Calu3 (cell line): Measurements from ENCODE around the gene BMPR1B. TPM values are rescaled to one million over a fixed set of nuclear protein-coding genes. Genes with fewer than 3 reads are reported as not detected.

Source experiments
- Bru-seq: library from RNA; stranded (reverse); fragments of 400-500 nt; gene quantifications from one replicate; lab custom pipeline; 2021; lab: Mats Ljungman, UMichigan
- BruChase-seq, 2 experiments: library from RNA; stranded (reverse); fragments of 400-500 nt; gene quantifications; one replicate each; lab custom pipeline; 2021; lab: Mats Ljungman, UMichigan
- BruUV-seq: library from RNA; stranded (reverse); fragments of 400-500 nt; replicated peaks from 2 replicates; lab custom pipeline; 2021; lab: Mats Ljungman, UMichigan
- CTCF ChIA-PET: fragments of 300-600 bp; sonication (Branson Sonifier 250); formaldehyde crosslinking; loops from one replicate; lab custom pipeline; 2022; ENCODE audit warnings: antibody characterized with exemption; lab: Charles Lee
- DNase-seq: peaks from one replicate; pipeline ENCODE4 v3.0.0; 2022
- H3K27ac Mint-ChIP-seq: one replicate; pipeline ENCODE4 v1.8.0; 2022; ENCODE audit warnings: mixed read lengths; ENCODE audit not compliant: unreplicated experiment
- H3K27me3 Mint-ChIP-seq: one replicate; pipeline ENCODE4 v1.8.0; 2022; ENCODE audit warnings: mixed read lengths; ENCODE audit not compliant: unreplicated experiment
- H3K36me3 Mint-ChIP-seq: one replicate; pipeline ENCODE4 v1.8.0; 2022; ENCODE audit warnings: mild to moderate bottlenecking, moderate library complexity, mixed read lengths; ENCODE audit not compliant: insufficient read depth, unreplicated experiment
- H3K4me1 Mint-ChIP-seq: one replicate; pipeline ENCODE4 v1.8.0; 2022; ENCODE audit warnings: mild to moderate bottlenecking, low read depth, mixed read lengths; ENCODE audit not compliant: unreplicated experiment
- H3K4me3 Mint-ChIP-seq: one replicate; pipeline ENCODE4 v1.8.0; 2022; ENCODE audit warnings: mild to moderate bottlenecking, low read depth, moderate library complexity, mixed read lengths; ENCODE audit not compliant: unreplicated experiment
- H3K9me3 Mint-ChIP-seq: one replicate; pipeline ENCODE4 v1.8.0; 2022; ENCODE audit warnings: low read depth, mixed read lengths; ENCODE audit not compliant: unreplicated experiment
- CTCF ChIP-seq: fragments of 200-600 bp; IDR thresholded peaks from one replicate; pipeline ENCODE4 v1.8.0; 2022; ENCODE audit warnings: antibody characterized with exemption; ENCODE audit not compliant: unreplicated experiment
- intact Hi-C: fragments of 100-400 bp; cut with micrococcal nuclease; formaldehyde crosslinking; loops from one replicate; pipeline ENCODE4 v1.10.0; 2022; ENCODE audit not compliant: unreplicated experiment
- long read RNA-seq: library from polyadenylated mRNA; stranded (forward); transcript quantifications from one replicate; pipeline ENCODE4 v2.0.0, GENCODE V29; 2022
- total RNA-seq: library from RNA; stranded (reverse); gene quantifications from 2 replicates; pipeline ENCODE4 v1.2.3, GENCODE V29; 2022

The BMPR1B gene
- total RNA-seq (6.3 and 9.2 TPM in 2 replicates), Bru-seq, nascent RNA (percentile 63 among the genes with signal in this experiment), BruChase-seq, experiment 1, labeled RNA remaining after a 6-hour chase (percentile 57 among the genes with signal in this experiment), BruChase-seq, experiment 2, labeled RNA remaining after a 2-hour chase (percentile 58 among the genes with signal in this experiment)
- long read RNA-seq, partial matches to known transcripts = 0 of 7 reads
- long read RNA-seq, other reads (novel, unspliced or antisense) = 6 of 7 reads

- Mint-ChIP-seq H3K27me3 (no peaks in the 10 kb centered on the region), H3K4me1 (peaks cover 26% of the 10 kb centered on the region), H3K9me3 (no peaks in the 10 kb centered on the region), H3K4me3 (peak within 1 kb of the TSS; percentile 75), H3K36me3 (peaks cover 18% of the 10 kb centered on the region), H3K27ac (peak within 1 kb of the TSS; percentile 81)
- intact Hi-C loops = loop anchor here (2.0 to 10.0 kb wide), 3 partner anchors 70 to 337 kb away; no protein-coding TSS in a partner anchor
- no peak for TF ChIP-seq CTCF
- peak; percentile 28 for DNase-seq
- CTCF ChIA-PET = interaction anchor here (0.6 to 1.0 kb wide), 2 partner anchors 75 to 327 kb away, joined by 3 to 4 read pairs; no protein-coding TSS in a partner anchor
- TSS peak; percentile 79 for BruUV-seq
These were observed at the start of gene BMPR1B for GRCh38 chr4:94757192-94758140. TSS of gene BMPR1B (plus strand) at chr4:94757955. CDS start at chr4:95104425, 346,470 bp downstream.

DNA sequence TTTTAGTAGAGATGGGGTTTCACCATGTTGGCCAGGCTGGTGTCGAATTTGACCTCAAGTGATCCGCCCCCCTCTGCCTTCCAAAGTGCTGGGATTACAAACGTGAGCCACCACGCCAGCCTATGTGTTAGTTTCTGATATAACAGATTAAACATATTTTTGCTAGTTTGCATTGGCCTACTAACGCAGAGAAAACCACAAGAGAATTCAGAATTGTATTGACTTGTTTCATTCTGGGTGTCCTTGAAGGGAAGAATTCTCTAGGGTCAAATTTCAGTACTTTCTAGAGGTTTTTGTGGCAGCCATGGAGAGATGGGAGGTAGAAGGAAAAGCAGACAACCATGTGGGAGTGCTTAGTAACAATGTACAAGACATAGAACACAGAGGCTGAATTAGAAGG is 46.1 kb upstream of the BMPR1B start:
- intact Hi-C loops = no loop called here
- H3K4me1 Mint-ChIP-seq = no peaks in the 10 kb centered on the region
- H3K27me3 Mint-ChIP-seq = no peaks in the 10 kb centered on the region
- CTCF ChIA-PET = no interaction called here
- no peak overlapping the region for H3K27ac Mint-ChIP-seq
- H3K4me3 Mint-ChIP-seq = no peak overlapping the region
- no peaks in the 10 kb centered on the region for H3K9me3 Mint-ChIP-seq
- BruUV-seq = no TSS peak
- TF ChIP-seq CTCF = no peak
- H3K36me3 Mint-ChIP-seq = no peaks in the 10 kb centered on the region
- no peak for DNase-seq

GRCh38 chr4:94714365-94715160 is 43.2 kb upstream of the BMPR1B start:
- Mint-ChIP-seq H3K27ac (no peak overlapping the region), H3K27me3 (no peaks in the 10 kb centered on the region), H3K9me3 (no peaks in the 10 kb centered on the region), H3K4me3 (no peak overlapping the region), H3K4me1 (no peaks in the 10 kb centered on the region), H3K36me3 (no peaks in the 10 kb centered on the region)
- intact Hi-C loops = no loop called here
- TF ChIP-seq CTCF = no peak
- no peak for DNase-seq
- CTCF ChIA-PET = no interaction called here
- no TSS peak for BruUV-seq

- Mint-ChIP-seq H3K27me3 (no peaks in the 10 kb centered on the region), H3K9me3 (no peaks in the 10 kb centered on the region), H3K4me1 (no peaks in the 10 kb centered on the region), H3K36me3 (no peaks in the 10 kb centered on the region), H3K4me3 (no peak overlapping the region), H3K27ac (no peak overlapping the region)
- intact Hi-C loops = no loop called here
- no peak for TF ChIP-seq CTCF
- CTCF ChIA-PET = no interaction called here
- BruUV-seq = no TSS peak
- no peak for DNase-seq
These were observed 42.0 kb upstream of the BMPR1B start for GRCh38 chr4:94715726-94716125.
